Brain microvascular endothelial cell (primary cell): ENCODE data around the gene UAP1.
"Not testable (repeated sequence)": the region's sequence is repeated elsewhere in the genome, so short reads cannot be mapped to it uniquely, and the experiment has no call there.

Source experiments
- DNase-seq: peaks from one replicate; pipeline ENCODE4 v3.0.0-alpha.2; 2020
- H3K27ac ChIP-seq: fragments of 250-450 bp; sonication (Bioruptor Pico); 2 replicates; pipeline ENCODE4 v1.5.1; 2020; ENCODE audit warnings: mild to moderate bottlenecking, moderate library complexity
- H3K27me3 ChIP-seq: fragments of 250-450 bp; sonication (Bioruptor Pico); replicated peaks from 2 replicates; pipeline ENCODE4 v1.5.1; 2020; ENCODE audit warnings: mild to moderate bottlenecking
- H3K36me3 ChIP-seq: fragments of 250-450 bp; sonication (Bioruptor Pico); replicated peaks from 2 replicates; pipeline ENCODE4 v1.5.1; 2020; ENCODE audit warnings: mild to moderate bottlenecking
- H3K4me3 ChIP-seq: 2 replicates; pipeline ENCODE4 v1.5.1; 2011; ENCODE audit warnings: low read depth, mild to moderate bottlenecking, control low read depth, low read length, moderate library complexity
- CTCF ChIP-seq: IDR thresholded peaks from 2 replicates; pipeline ENCODE4 v1.5.1; 2011; ENCODE audit warnings: low read depth, mild to moderate bottlenecking, moderate library complexity, low read length, control low read depth, inconsistent platforms; ENCODE audit errors: missing control alignments
- in situ Hi-C: cut with HindIII; loops from 2 replicates; pipeline ENCODE4 v1.10.0; 2017; ENCODE audit warnings: low sequenced_read_pairs, low pct_ligation_motif_present

UAP1 gene

DNA sequence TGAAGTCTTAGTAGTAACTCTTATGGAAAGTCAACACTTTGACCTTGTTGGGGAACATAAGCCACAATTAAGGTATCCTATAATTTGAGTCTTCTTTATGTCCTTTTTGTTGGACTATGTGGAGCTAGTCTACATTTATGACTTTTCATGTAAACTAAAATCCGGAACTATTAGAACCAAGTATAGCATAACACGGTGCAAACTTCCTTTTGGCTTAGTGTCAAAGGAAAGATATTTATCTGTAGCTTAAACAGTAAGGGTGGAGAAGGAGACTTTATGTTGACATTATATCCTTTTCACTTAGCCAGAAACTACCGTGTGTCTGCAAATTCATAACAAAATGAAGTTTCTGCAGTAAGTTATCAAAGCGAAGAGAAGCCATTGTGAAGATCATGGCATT is 7.3 kb downstream of the UAP1 start:
- Histone ChIP-seq H3K27ac (no peak overlapping the region), H3K27me3 (no peaks in the 10 kb centered on the region), H3K36me3 (peaks cover 41% of the 10 kb centered on the region), H3K4me3 (no peak overlapping the region)
- DNase-seq = no peak
- in situ Hi-C loops = no loop called here
- TF ChIP-seq CTCF = no peak

GRCh38 chr1:162570718-162571117 is 9.2 kb downstream of the UAP1 start:
- Histone ChIP-seq H3K4me3 (no peak overlapping the region), H3K36me3 (peaks cover 41% of the 10 kb centered on the region), H3K27ac (no peak overlapping the region), H3K27me3 (no peaks in the 10 kb centered on the region)
- TF ChIP-seq CTCF = no peak
- in situ Hi-C loops = no loop called here
- DNase-seq = no peak

GRCh38 chr1:162571121-162571520 is 9.6 kb downstream of the UAP1 start:
- in situ Hi-C loops, H3K4me3 ChIP-seq: not testable (repeated sequence)
- peaks cover 41% of the 10 kb centered on the region for H3K36me3 ChIP-seq

DNA sequence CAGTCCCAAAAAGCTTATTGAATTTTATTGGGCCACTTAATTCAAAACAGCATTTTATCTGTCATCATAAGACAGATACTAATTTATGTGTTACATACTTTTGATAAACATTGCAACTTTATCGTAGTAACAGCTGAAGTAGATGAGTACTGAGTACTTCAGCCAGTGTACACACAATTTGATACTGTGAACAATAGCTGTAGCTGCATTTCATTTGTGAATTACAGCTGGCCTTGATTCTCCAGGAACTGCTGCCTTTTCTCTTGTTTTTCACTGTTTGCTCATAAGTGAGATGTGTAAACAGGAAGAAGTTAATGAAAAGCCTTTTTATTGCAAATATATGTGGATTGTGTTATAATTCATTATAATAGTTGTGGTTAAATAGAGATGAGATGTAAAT is 10.2 kb downstream of the UAP1 start:
- Histone ChIP-seq H3K27ac (no peak overlapping the region), H3K27me3 (no peaks in the 10 kb centered on the region), H3K36me3 (peaks cover 40% of the 10 kb centered on the region), H3K4me3 (no peak overlapping the region)
- no peak for DNase-seq
- in situ Hi-C loops = no loop called here
- no peak for TF ChIP-seq CTCF

More at GRCh38 chr1:162571121-162571520, 9.6 kb downstream of the UAP1 start:
- not testable (repeated sequence) for DNase-seq, H3K27ac ChIP-seq, H3K27me3 ChIP-seq

GRCh38 chr1:162573136-162573535 is 11.6 kb downstream of the UAP1 start:
- Histone ChIP-seq H3K36me3 (peaks cover 40% of the 10 kb centered on the region), H3K27me3 (no peaks in the 10 kb centered on the region), H3K4me3 (no peak overlapping the region), H3K27ac (no peak overlapping the region)
- DNase-seq = no peak
- no peak for TF ChIP-seq CTCF
- in situ Hi-C loops = no loop called here

DNA sequence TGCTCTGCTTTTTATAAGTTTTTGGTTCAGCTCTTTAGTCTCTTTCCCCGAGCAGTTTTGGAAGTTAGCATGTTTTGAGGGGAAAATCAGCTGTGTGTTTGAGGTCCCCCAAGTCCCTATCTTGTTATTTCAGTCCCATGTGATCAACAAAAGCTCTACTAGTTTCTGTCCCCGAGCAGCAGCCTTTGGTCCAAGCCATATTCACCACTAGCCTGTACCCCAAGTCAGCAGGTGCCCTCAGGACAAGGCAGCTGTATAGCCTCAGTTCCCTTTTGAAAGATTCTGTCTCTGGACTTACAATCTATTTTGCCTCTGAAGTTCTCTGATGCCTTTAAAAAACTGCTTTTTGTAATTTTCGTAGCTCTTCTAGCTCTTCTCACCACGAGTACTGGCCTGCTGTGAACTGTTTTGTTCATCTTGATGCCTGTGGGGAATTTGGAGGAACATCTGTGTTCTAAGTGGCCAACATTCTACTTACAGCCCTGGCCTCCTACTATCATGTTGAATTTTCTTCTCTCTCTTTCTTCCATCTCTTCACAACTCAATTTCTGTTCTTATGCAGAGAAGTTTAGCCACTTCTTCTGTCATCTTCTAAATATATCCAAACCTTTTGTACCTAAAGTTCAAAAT is 16.7 kb downstream of the UAP1 start:
- in situ Hi-C loops = no loop called here
- Histone ChIP-seq H3K27ac (no peak overlapping the region), H3K4me3 (no peak overlapping the region), H3K27me3 (no peaks in the 10 kb centered on the region), H3K36me3 (peaks cover 55% of the 10 kb centered on the region)
- TF ChIP-seq CTCF = no peak
- no peak for DNase-seq
